SK-N-SH (cell line): ENCODE results near the gene IKBKE. TPM values are rescaled to one million over a fixed set of nuclear protein-coding genes. Genes with fewer than 3 reads are reported as not detected.

Experiments
- CTCF ChIA-PET: fragments of 300-600, 350-600 bp; formaldehyde crosslinking; extraction: SDS; loops from one replicate; lab custom pipeline; 2021; lab: Yijun Ruan, JAX
- POLR2A ChIA-PET: fragments of 350-600 bp; sonication (Branson Sonifier 250); formaldehyde crosslinking; extraction: SDS; loops from one replicate; lab custom pipeline; 2020; ENCODE audit warnings: antibody characterized with exemption, inconsistent platforms; lab: Yijun Ruan, JAX
- DNase-seq: peaks from one replicate; pipeline ENCODE4 v3.0.0; 2012
- H2AFZ ChIP-seq: fragments of 200-600 bp; sonication (generic); 2 replicates; pipeline ENCODE4 v1.8.1; 2016; ENCODE audit warnings: antibody characterized with exemption, mild to moderate bottlenecking, low read depth
- H3F3A ChIP-seq: fragments of 200-600 bp; sonication (generic); replicated peaks from 2 replicates; pipeline ENCODE3; 2016; ENCODE audit warnings: antibody characterized with exemption, mild to moderate bottlenecking; ENCODE audit not compliant: insufficient read depth
- H3K27ac ChIP-seq, 2 experiments: fragments of 200-500 bp in 1 of 2; fragments of 200-600 bp in 1 of 2; sonication (Bioruptor generic) in 1 of 2; sonication (generic), shearing (Covaris generic) in 1 of 2; 2 replicates each; pipeline versions ENCODE4 v1.5.1 to v1.6.1; 2014 to 2016; ENCODE audit warnings: low read depth in 2 of 2, inconsistent platforms in 1 of 2, low read length in 1 of 2, mild to moderate bottlenecking in 1 of 2, mixed read lengths in 1 of 2
- H3K27me3 ChIP-seq: fragments of 200-600 bp; sonication (generic), shearing (Covaris generic); 2 replicates; pipeline ENCODE4 v1.6.1; 2016; ENCODE audit warnings: mixed run types; ENCODE audit not compliant: insufficient read depth
- H3K36me3 ChIP-seq, 2 experiments: fragments of 200-500 bp in 1 of 2; fragments of 200-600 bp in 1 of 2; sonication (Bioruptor generic) in 1 of 2; sonication (generic) in 1 of 2; replicated peaks in 1 of 2; 2 replicates each; pipeline versions ENCODE3 to v1.5.1; 2014 to 2016; ENCODE audit warnings: low read length in 1 of 2, mild to moderate bottlenecking in 1 of 2; ENCODE audit not compliant: insufficient read depth in 2 of 2, control insufficient read depth in 1 of 2
- H3K4me1 ChIP-seq, 2 experiments: fragments of 200-500 bp in 1 of 2; fragments of 200-600 bp in 1 of 2; sonication (Bioruptor generic) in 1 of 2; sonication (generic), shearing (Covaris generic) in 1 of 2; 2 replicates each; pipeline versions ENCODE4 v1.5.1 to v1.6.1; 2014 to 2016; ENCODE audit warnings: low read depth in 1 of 2, low read length in 1 of 2, mixed run types in 1 of 2; ENCODE audit not compliant: insufficient read depth in 2 of 2, control insufficient read depth in 1 of 2
- H3K4me2 ChIP-seq: fragments of 200-600 bp; sonication (generic), shearing (Covaris generic); 2 replicates; pipeline ENCODE4 v1.6.1; 2017; ENCODE audit warnings: mixed run types
- H3K4me3 ChIP-seq, 2 experiments: fragments of 200-500 bp in 1 of 2; fragments of 200-600 bp in 1 of 2; sonication (Bioruptor generic) in 1 of 2; sonication (generic), shearing (Covaris generic) in 1 of 2; 2 replicates each; pipeline versions ENCODE4 v1.5.1 to v1.8.1; 2014 to 2016; ENCODE audit warnings: low read depth in 2 of 2, inconsistent platforms in 1 of 2, low read length in 1 of 2, mild to moderate bottlenecking in 1 of 2, mixed read lengths in 1 of 2, moderate library complexity in 1 of 2
- H3K79me2 ChIP-seq: fragments of 200-600 bp; sonication (generic); 2 replicates; pipeline ENCODE4 v1.8.1; 2017; ENCODE audit warnings: mild to moderate bottlenecking; ENCODE audit not compliant: insufficient read depth
- H3K9ac ChIP-seq: fragments of 200-600 bp; sonication (generic); 2 replicates; pipeline ENCODE4 v1.6.1; 2017; ENCODE audit warnings: mixed run types
- H3K9me2 ChIP-seq: fragments of 200-600 bp; sonication (generic); 2 replicates; pipeline ENCODE4 v1.6.1; 2017; ENCODE audit warnings: mixed run types
- H3K9me3 ChIP-seq: fragments of 200-600 bp; sonication (generic); 2 replicates; pipeline ENCODE4 v1.6.1; 2017; ENCODE audit warnings: mixed run types, mild to moderate bottlenecking, moderate library complexity
- H4K20me1 ChIP-seq: fragments of 200-600 bp; sonication (generic); 2 replicates; pipeline ENCODE4 v1.6.1; 2017; ENCODE audit warnings: mild to moderate bottlenecking, mixed run types; ENCODE audit not compliant: insufficient read depth
- CTCF ChIP-seq: fragments of 200-600 bp; sonication (generic); IDR thresholded peaks from 2 replicates; pipeline ENCODE4 v1.6.1; 2017; ENCODE audit warnings: antibody characterized with exemption, mild to moderate bottlenecking, moderate library complexity
- JUND ChIP-seq: IDR thresholded peaks from 2 replicates; pipeline ENCODE4 v1.4.0; 2012
- MAX ChIP-seq: IDR thresholded peaks from 2 replicates; pipeline ENCODE4 v1.4.0; 2012; ENCODE audit warnings: low read depth
- MXI1 ChIP-seq: IDR thresholded peaks from 2 replicates; pipeline ENCODE4 v1.6.1; 2012; ENCODE audit warnings: mild to moderate bottlenecking, low read depth, low read length, improper control_type of control experiment
- PBX3 ChIP-seq: IDR thresholded peaks from 2 replicates; pipeline ENCODE4; 2012
- POLR2AphosphoS5 ChIP-seq: IDR thresholded peaks from 2 replicates; pipeline ENCODE4 v1.6.1; 2012; ENCODE audit warnings: low read depth, low read length
- RAD21 ChIP-seq: IDR thresholded peaks from 2 replicates; pipeline ENCODE4 v1.6.1; 2012; ENCODE audit warnings: mild to moderate bottlenecking, low read length
- RCOR1 ChIP-seq: fragments of 150-350 bp; IDR thresholded peaks from 2 replicates; pipeline ENCODE4 v1.6.1; 2017; ENCODE audit warnings: antibody characterized with exemption, low read length
- SMC3 ChIP-seq: IDR thresholded peaks from 2 replicates; pipeline ENCODE4 v1.6.1; 2012; ENCODE audit warnings: low read depth, low read length, improper control_type of control experiment
- TAF1 ChIP-seq: IDR thresholded peaks from 2 replicates; pipeline ENCODE4 v1.6.1; 2012; ENCODE audit warnings: low read depth, mild to moderate bottlenecking, low read length, moderate library complexity, borderline replicate concordance
- USF1 ChIP-seq: IDR thresholded peaks from 2 replicates; pipeline ENCODE4 v1.4.0; 2012; ENCODE audit warnings: low read depth, borderline replicate concordance
- WGBS: methylation state at CpG from one replicate; pipeline ENCODE4 v1.1.6; 2017; ENCODE audit warnings: low lambda C conversion rate; 5-methylcytosine and 5-hydroxymethylcytosine counted together
- polyA plus RNA-seq, 3 experiments: library from polyadenylated mRNA; depleted of rRNA; stranded (reverse); fragments of >200 nt; gene quantifications; 2 replicates each; pipeline ENCODE4 v1.2.3, GENCODE V29; 2012

IKBKE gene
- polyA plus RNA-seq, 1 of the 3 experiments (the other 2 are of a cell fraction), result 14.5 TPM

GRCh38 chr1:206541236-206541833 is 71.1 kb downstream of the IKBKE start:
- H3K4me3 ChIP-seq, result no peak overlapping the region
- H3K4me1 ChIP-seq, result no peaks in the 10 kb centered on the region; a peak in 1 of 4 replicates
- H3F3A ChIP-seq, result no peaks in the 10 kb centered on the region
- WGBS, result 90% methylated on average over 7 of the region's 7 CpGs
- no peaks in the 10 kb centered on the region for H3K79me2 ChIP-seq
- ChIA-PET CTCF (interaction anchor here (0.5 to 17.3 kb wide), 8 partner anchors 10 to 79 kb away, joined by 3 to 241 read pairs (median 6); no protein-coding TSS in a partner anchor), POLR2A (no interaction called here)
- no peaks in the 10 kb centered on the region for H3K27me3 ChIP-seq
- H3K9ac ChIP-seq, result no peak overlapping the region
- no peak overlapping the region for H3K4me2 ChIP-seq
- no peak for DNase-seq
- H4K20me1 ChIP-seq, result no peaks in the 10 kb centered on the region
- H3K27ac ChIP-seq, result no peak overlapping the region
- no peak overlapping the region for H2AFZ ChIP-seq
- H3K9me2 ChIP-seq, result no peaks in the 10 kb centered on the region
- H3K36me3 ChIP-seq, result no peaks in the 10 kb centered on the region
- TF ChIP-seq POLR2AphosphoS5 (no peak), CTCF (no peak), TAF1 (no peak), RCOR1 (no peak)
- H3K9me3 ChIP-seq, result no peaks in the 10 kb centered on the region

GRCh38 chr1:206544562-206545257 is 74.4 kb downstream of the IKBKE start:
- H3K4me3 ChIP-seq, result no peak overlapping the region; a peak in 1 of 4 replicates
- H3K79me2 ChIP-seq, result no peaks in the 10 kb centered on the region
- H2AFZ ChIP-seq, result no peak overlapping the region
- H3K27ac ChIP-seq, result no peak overlapping the region
- DNase-seq, result peak; percentile 86
- no peak overlapping the region for H3K9ac ChIP-seq
- H3K9me2 ChIP-seq, result no peaks in the 10 kb centered on the region
- no peaks in the 10 kb centered on the region for H3K36me3 ChIP-seq
- no peaks in the 10 kb centered on the region for H3K9me3 ChIP-seq
- TF ChIP-seq CTCF, result peak; percentile 86
- no peak for TF ChIP-seq PBX3
- TF ChIP-seq MXI1, result peak; percentile 42; the same call in 1 of the 2 replicates
- peak; percentile 73 for TF ChIP-seq RAD21
- peak; percentile 96 for TF ChIP-seq MAX
- no peak for TF ChIP-seq JUND
- peak; percentile 78 for TF ChIP-seq SMC3
- 0 out of 2 replicates have a peak, but pooled peaks have one; percentile 13 for TF ChIP-seq USF1
- no peaks in the 10 kb centered on the region; a peak in 1 of 4 replicates for H3K4me1 ChIP-seq
- no peak overlapping the region for H3K4me2 ChIP-seq
- POLR2A ChIA-PET, result no interaction called here
- no peaks in the 10 kb centered on the region; the same call in 1 of the 2 replicates for H3K27me3 ChIP-seq
- H3F3A ChIP-seq, result no peaks in the 10 kb centered on the region
- CTCF ChIA-PET, result interaction anchor here (0.6 to 17.3 kb wide), 32 partner anchors 9 to 602 kb away, joined by 3 to 241 read pairs (median 7); partner anchors contain the start of genes IKBKE and RASSF5
- WGBS, result 11% methylated on average over 8 of the region's 9 CpGs
- H4K20me1 ChIP-seq, result no peaks in the 10 kb centered on the region
